ENCODE results near the gene KCTD3.

DNA sequence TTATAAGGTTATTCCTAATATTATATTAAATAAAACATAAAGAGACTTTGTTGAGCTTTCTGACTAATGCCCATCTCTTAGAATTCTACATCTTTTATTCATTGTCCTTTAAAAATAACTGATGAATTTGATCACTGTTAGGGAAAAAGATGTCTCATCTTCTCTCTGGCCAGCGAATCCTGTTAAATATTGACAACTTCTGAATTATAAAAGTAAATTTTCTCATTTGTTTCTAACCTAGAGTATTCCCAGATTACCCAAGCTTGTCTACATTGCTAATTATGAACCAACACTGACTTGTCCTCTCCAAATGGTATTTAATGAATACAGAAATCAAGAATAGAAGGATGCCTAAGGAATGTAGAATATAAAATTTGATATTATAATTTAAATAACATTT, 24.8 kb upstream of the KCTD3 start:
- TF ChIP-seq, protein P1, sequence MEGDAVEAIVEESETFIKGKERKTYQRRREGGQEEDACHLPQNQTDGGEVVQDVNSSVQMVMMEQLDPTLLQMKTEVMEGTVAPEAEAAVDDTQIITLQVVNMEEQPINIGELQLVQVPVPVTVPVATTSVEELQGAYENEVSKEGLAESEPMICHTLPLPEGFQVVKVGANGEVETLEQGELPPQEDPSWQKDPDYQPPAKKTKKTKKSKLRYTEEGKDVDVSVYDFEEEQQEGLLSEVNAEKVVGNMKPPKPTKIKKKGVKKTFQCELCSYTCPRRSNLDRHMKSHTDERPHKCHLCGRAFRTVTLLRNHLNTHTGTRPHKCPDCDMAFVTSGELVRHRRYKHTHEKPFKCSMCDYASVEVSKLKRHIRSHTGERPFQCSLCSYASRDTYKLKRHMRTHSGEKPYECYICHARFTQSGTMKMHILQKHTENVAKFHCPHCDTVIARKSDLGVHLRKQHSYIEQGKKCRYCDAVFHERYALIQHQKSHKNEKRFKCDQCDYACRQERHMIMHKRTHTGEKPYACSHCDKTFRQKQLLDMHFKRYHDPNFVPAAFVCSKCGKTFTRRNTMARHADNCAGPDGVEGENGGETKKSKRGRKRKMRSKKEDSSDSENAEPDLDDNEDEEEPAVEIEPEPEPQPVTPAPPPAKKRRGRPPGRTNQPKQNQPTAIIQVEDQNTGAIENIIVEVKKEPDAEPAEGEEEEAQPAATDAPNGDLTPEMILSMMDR (IDR thresholded peaks at IDR 0.05 in 2 of 3, conservative IDR thresholded peaks at IDR 0.05 in 1 of 3; ENCODE audit: borderline replicate concordance in 1 of 3, insufficient read depth in 1 of 3, low read depth in 2 of 3, low read length in 2 of 3), result no peak
- no peak for TF ChIP-seq RAD21 (IDR thresholded peaks at IDR 0.05; ENCODE audit: low read depth)
- TF ChIP-seq TCF7L2 (IDR thresholded peaks at IDR 0.05; ENCODE audit: borderline replicate concordance, extremely low read depth, insufficient read depth, insufficient read length), result no peak
- TF ChIP-seq CEBPB (IDR thresholded peaks at IDR 0.05; ENCODE audit: low read depth), result no peak
